Measurements from ENCODE around the gene DIDO1.

DNA sequence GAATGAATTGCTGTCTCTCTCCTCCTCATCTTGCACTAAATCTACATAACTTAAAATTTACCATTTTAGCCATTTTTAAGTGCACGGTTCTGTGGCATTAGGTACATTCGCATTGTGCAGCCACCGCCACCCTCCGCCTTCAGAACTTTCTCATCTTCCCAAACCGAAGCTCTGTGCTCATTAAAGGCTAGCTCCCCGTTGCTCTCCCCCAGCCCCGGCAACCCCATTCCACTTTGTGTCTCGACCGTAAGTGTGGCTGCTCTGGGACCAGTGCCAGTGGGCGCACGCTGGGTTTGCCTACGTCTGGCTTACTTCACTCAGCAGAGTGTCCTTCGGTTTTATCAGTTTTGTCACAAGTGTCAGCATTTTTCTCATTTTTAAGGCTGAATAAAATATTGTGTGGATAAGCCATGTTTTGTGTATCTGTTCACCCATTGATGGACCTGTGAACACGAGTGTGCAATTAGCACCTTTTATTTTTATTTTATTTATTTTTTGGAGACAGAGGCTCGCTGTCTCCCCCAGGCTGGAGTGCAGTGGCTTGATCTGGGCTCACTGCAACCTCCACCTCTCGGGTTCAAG lies 43.0 kb upstream of the DIDO1 start:
- no peak for TF ChIP-seq POLR2AphosphoS5 (IDR thresholded peaks at IDR 0.05; ENCODE audit: insufficient read depth in 1 of 2, low read depth in 1 of 2)
- TF ChIP-seq, protein P1, sequence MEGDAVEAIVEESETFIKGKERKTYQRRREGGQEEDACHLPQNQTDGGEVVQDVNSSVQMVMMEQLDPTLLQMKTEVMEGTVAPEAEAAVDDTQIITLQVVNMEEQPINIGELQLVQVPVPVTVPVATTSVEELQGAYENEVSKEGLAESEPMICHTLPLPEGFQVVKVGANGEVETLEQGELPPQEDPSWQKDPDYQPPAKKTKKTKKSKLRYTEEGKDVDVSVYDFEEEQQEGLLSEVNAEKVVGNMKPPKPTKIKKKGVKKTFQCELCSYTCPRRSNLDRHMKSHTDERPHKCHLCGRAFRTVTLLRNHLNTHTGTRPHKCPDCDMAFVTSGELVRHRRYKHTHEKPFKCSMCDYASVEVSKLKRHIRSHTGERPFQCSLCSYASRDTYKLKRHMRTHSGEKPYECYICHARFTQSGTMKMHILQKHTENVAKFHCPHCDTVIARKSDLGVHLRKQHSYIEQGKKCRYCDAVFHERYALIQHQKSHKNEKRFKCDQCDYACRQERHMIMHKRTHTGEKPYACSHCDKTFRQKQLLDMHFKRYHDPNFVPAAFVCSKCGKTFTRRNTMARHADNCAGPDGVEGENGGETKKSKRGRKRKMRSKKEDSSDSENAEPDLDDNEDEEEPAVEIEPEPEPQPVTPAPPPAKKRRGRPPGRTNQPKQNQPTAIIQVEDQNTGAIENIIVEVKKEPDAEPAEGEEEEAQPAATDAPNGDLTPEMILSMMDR (IDR thresholded peaks at IDR 0.05) = no peak

All from vagina (tissue), 2 donors.